Dedifferentiated amniotic fluid mesenchymal stem cell (primary cell): ENCODE measurements around the gene CALR.

Source experiments
- DNase-seq: peaks from one replicate; pipeline ENCODE4 v3.0.0-alpha.2; 2016; ENCODE audit errors: extremely low spot score

The CALR gene

DNA sequence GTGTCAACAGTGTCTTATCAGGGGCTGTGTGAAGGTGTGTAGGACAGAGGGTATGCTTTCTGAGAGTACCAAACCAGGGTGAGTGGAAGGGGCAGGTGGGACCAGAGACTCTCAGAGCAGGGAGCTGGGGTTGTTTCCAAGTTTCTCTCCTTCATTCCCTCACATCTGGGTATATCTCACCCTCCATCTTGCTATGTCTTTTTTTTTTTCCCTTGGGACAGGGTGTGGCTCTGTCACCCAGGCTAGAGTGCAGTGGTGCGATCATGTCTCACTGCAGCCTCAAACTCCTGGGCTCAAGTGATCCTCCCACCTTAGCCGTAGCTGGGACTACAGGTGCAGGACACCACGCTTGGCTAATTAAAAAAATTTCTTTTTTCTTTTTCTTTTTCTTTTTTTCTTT lies 41.6 kb downstream of the CALR start:
- no peak for DNase-seq

- no peak for DNase-seq
Measured at GRCh38 chr19:12982648-12983047, 44.2 kb downstream of the CALR start.

DNA sequence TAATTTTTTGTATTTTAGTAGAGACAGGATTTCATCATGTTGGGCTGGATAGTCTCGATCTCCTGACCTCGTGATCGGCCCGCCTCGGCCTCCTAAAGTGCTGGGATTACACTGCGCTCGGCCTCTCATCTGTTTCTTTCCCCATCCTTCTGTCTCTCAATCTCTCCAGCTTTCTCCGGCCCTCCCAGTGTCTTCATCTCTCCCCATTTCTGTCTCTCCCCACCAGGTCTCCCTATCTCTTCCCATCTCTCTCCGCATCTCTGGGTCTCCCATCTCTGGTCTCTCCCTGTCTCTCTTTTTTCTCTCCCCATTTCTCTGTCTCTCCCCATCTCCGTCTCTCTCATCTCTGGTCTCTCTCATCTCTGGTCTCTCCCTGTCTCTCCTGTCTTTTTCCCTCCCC lies 44.7 kb downstream of the CALR start:
- no peak for DNase-seq

GRCh38 chr19:12983542-12984142 lies 45.2 kb downstream of the CALR start:
- peak; percentile 45 for DNase-seq

GRCh38 chr19:12984143-12984627 lies 45.8 kb downstream of the CALR start:
- DNase-seq: no peak

- DNase-seq: no peak
Measured at GRCh38 chr19:12984683-12985048, 46.3 kb downstream of the CALR start.

DNA sequence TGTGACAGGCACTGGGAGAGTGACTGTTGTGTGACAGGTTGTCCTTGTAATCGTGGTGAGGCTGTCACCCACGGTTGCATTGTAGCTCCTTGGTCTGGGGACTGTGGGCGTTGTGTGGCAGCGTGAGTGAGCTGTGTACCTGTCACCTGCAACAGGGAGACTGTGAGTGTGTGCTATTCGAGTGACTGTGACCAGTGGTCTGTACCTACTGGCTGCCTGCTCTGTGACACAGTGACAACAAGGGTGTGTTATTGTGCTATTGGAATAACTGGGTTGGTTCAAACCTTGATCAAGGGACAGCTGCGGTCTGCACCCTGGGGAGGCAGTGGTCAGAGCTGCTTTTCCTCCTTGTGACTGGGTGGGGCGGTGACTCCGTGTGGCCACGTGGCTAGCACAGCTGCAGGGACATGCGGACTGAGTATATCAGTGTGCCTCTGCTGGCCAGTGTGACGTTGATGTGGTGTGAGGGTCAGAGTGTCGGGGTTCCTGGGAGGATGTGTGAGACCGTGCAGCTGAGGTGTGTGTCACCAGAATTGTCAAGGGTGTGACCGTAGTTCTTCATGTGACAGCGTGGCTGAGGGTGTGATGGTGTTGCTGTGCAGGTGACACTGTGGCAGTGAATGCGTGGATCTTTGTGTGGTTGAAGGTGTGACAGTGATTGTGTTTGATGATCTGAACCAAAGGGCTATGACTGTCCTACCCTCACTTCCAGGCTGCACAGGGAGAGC lies 46.8 kb downstream of the CALR start:
- no peak for DNase-seq

DNA sequence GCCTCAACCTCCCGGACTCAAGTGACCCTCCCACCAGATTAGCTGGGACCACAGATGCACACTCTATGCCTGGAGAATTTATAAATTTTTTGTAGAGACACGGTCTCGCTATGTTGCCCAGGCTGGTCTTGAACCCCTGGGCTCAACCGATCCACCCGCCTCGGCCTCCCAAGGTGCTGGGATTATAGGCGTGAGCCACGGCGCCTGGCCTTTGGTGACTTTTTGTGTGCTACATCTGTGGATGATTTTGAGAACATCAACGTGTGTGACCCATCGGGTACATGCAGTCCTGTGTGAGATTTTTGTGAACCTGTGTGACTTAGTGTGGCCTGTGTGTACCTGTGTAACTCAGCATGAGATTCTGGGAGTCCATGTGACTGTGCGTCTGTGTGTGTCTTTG lies 48.3 kb downstream of the CALR start:
- no peak for DNase-seq

- no peak for DNase-seq
Measured at GRCh38 chr19:12987190-12987589, 48.8 kb downstream of the CALR start.

- no peak for DNase-seq
Measured at GRCh38 chr19:12987781-12988180, 49.4 kb downstream of the CALR start.

- DNase-seq: no peak
Measured at GRCh38 chr19:12990431-12990830, 52.0 kb downstream of the CALR start.

DNA sequence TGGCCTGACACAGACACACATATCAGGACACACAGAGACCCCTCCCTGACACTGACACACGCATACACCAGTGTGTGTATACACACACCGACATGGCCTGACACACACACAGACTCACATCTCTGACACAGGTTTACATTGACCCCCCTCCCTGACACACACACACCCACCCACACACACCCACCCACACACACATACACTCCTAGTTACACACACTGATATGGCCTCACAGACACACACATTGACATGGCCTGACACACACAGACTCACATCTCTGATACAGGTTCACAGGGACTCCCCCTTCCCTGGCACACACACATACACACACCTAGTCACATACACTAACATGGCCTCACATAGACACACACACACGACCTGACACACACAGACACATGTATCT lies 52.4 kb downstream of the CALR start:
- no peak for DNase-seq

- no peak for DNase-seq
Measured at GRCh38 chr19:12991296-12991695, 52.9 kb downstream of the CALR start.

DNA sequence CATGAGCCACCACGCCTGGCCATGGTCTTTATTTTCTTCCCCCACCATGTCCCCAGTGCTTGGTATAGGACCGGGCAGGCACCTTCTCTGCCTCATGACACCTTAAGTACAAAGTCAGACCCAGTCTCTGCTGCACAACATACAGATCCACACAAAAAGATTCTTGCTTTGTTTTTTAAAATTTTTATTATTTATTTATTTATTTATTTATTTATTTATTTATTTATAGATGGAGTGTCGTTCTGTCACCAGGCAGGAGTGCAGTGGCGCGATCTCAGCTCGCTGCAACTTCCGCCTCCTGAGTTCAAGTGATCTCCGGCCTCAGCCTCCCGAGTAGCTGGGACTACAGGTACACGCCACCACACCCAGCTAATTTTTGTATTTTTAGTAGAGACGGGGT lies 54.3 kb downstream of the CALR start:
- no peak for DNase-seq

DNA sequence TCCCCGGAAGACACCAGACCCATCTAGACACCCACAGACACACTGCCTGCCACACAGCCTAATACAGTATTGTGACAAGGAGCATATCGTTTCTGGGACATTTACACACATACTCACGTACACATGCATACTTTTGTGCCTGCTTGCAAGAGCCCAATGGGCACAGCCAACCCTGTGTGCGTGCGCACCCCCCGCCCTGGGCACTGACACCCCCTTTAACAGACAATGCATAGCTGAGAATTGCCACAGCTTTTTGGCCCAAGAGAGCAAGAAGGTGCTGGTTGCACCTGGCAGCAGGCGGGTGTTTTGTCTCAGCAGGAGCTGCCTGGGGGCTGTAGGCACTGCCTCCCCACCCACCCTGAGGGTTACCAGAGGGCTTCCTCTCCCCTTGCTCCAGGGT lies 55.2 kb downstream of the CALR start:
- no peak for DNase-seq
